HuH-7.5 (cell line): Measurements from ENCODE around the gene FBXW10B.
"Not testable (repeated sequence)": the region's sequence is repeated elsewhere in the genome, so short reads cannot be mapped to it uniquely, and the experiment has no call there.

Experiments
- DNase-seq: peaks from one replicate; pipeline ENCODE4 v3.0.0; 2011; ENCODE audit warnings: low spot score

The FBXW10B gene

GRCh38 chr17:15619331-15620058 lies at the start of gene FBXW10B:
FBXW10B (minus strand) TSS chr17:15619704; CDS start chr17:15619512, 192 bp downstream.
- not testable (repeated sequence) for DNase-seq

GRCh38 chr17:15663691-15664090 lies 44.2 kb upstream of the FBXW10B start:
- no peak for DNase-seq

GRCh38 chr17:15663176-15663575 lies 43.7 kb upstream of the FBXW10B start:
- DNase-seq, result no peak

GRCh38 chr17:15662681-15663080 lies 43.2 kb upstream of the FBXW10B start:
- DNase-seq, result no peak

GRCh38 chr17:15660077-15660476 lies 40.6 kb upstream of the FBXW10B start:
- DNase-seq, result no peak

GRCh38 chr17:15659663-15660062 lies 40.2 kb upstream of the FBXW10B start:
- no peak for DNase-seq

GRCh38 chr17:15659236-15659635 lies 39.7 kb upstream of the FBXW10B start:
- no peak for DNase-seq

- DNase-seq, result no peak
These were observed 38.8 kb upstream of the FBXW10B start for GRCh38 chr17:15658296-15658695.

- DNase-seq, result no peak
These were observed 38.4 kb upstream of the FBXW10B start for GRCh38 chr17:15657868-15658267.

- no peak for DNase-seq
These were observed 35.5 kb upstream of the FBXW10B start for GRCh38 chr17:15654886-15655561.

GRCh38 chr17:15654401-15654800 lies 34.9 kb upstream of the FBXW10B start:
- not testable (repeated sequence) for DNase-seq

- no peak for DNase-seq
These were observed 33.5 kb upstream of the FBXW10B start for GRCh38 chr17:15652960-15653359.

GRCh38 chr17:15651583-15652110 lies 32.1 kb upstream of the FBXW10B start:
- DNase-seq, result peak; percentile 37

GRCh38 chr17:15650741-15651582 lies 31.5 kb upstream of the FBXW10B start:
- no peak for DNase-seq

- no peak for DNase-seq
These were observed 30.4 kb upstream of the FBXW10B start for GRCh38 chr17:15649861-15650421.

- peak; percentile 16 for DNase-seq
These were observed 28.9 kb upstream of the FBXW10B start for GRCh38 chr17:15648386-15648785.

- not testable (repeated sequence) for DNase-seq
These were observed 26.4 kb upstream of the FBXW10B start for GRCh38 chr17:15645942-15646312.

GRCh38 chr17:15645099-15645941 lies 25.8 kb upstream of the FBXW10B start:
- DNase-seq, result not testable (repeated sequence)

- not testable (repeated sequence) for DNase-seq
These were observed 23.2 kb upstream of the FBXW10B start for GRCh38 chr17:15642505-15643251.

- not testable (repeated sequence) for DNase-seq
These were observed 22.5 kb upstream of the FBXW10B start for GRCh38 chr17:15642014-15642413.
